H9 (cell line): Measurements from ENCODE around the gene THRAP3. TPM values are rescaled to one million over a fixed set of nuclear protein-coding genes. Genes with fewer than 3 reads are reported as not detected.
A peak's percentile ranks its signal among the peaks of the same experiment; 100 is the strongest.

ENCODE experiments used
- DNase-seq: peaks from one replicate; pipeline ENCODE4 v3.0.0-alpha.2; 2017
- H2AFZ ChIP-seq: one replicate; pipeline ENCODE4 v1.6.1; 2013; ENCODE audit warnings: mild to moderate bottlenecking, low read length, control low read depth, moderate library complexity
- H2AK5ac ChIP-seq: 2 replicates; pipeline ENCODE4 v1.6.1; 2013; ENCODE audit warnings: low read length, control low read depth, mixed read lengths; ENCODE audit not compliant: insufficient read length
- H2BK120ac ChIP-seq: one replicate; pipeline ENCODE4 v1.6.1; 2013; ENCODE audit warnings: low read depth, mild to moderate bottlenecking, low read length, control low read depth, inconsistent platforms; ENCODE audit not compliant: poor library complexity, severe bottlenecking
- H2BK12ac ChIP-seq: 2 replicates; pipeline ENCODE4 v1.6.1; 2013; ENCODE audit warnings: low read length, control low read depth, mixed read lengths, low read depth; ENCODE audit not compliant: insufficient read length
- H2BK15ac ChIP-seq: 2 replicates; pipeline ENCODE4 v1.6.1; 2013; ENCODE audit warnings: low read depth, low read length, control low read depth
- H2BK20ac ChIP-seq: one replicate; pipeline ENCODE4 v1.6.1; 2013; ENCODE audit warnings: low read depth, mild to moderate bottlenecking, low read length, control low read depth, inconsistent platforms; ENCODE audit not compliant: poor library complexity, severe bottlenecking
- H2BK5ac ChIP-seq: 2 replicates; pipeline ENCODE4 v1.6.1; 2013; ENCODE audit warnings: low read length, control low read depth, mixed read lengths; ENCODE audit not compliant: insufficient read length
- H3K14ac ChIP-seq: 2 replicates; pipeline ENCODE4 v1.6.1; 2013; ENCODE audit warnings: low read length, control low read depth; ENCODE audit not compliant: insufficient read depth
- H3K18ac ChIP-seq: 2 replicates; pipeline ENCODE4 v1.6.1; 2013; ENCODE audit warnings: low read depth, mild to moderate bottlenecking, mixed read lengths, low read length, control low read depth; ENCODE audit not compliant: insufficient read length
- H3K23ac ChIP-seq: 2 replicates; pipeline ENCODE4 v1.6.1; 2013; ENCODE audit warnings: low read length, control low read depth, mixed read lengths, low read depth; ENCODE audit not compliant: insufficient read length
- H3K23me2 ChIP-seq: 2 replicates; pipeline ENCODE4 v1.6.1; 2013; ENCODE audit warnings: low read depth, mild to moderate bottlenecking, mixed read lengths, low read length, control low read depth; ENCODE audit not compliant: insufficient read length, poor library complexity, severe bottlenecking
- H3K27ac ChIP-seq: 2 replicates; pipeline ENCODE4 v1.5.1; 2013; ENCODE audit warnings: low read length, control low read depth, mixed read lengths, low read depth; ENCODE audit not compliant: insufficient read length
- H3K27me3 ChIP-seq: 2 replicates; pipeline ENCODE4 v1.6.1; 2013; ENCODE audit warnings: low read length, control low read depth, inconsistent platforms; ENCODE audit not compliant: insufficient read depth
- H3K4ac ChIP-seq: 2 replicates; pipeline ENCODE4 v1.6.1; 2013; ENCODE audit warnings: low read depth, mild to moderate bottlenecking, control low read depth, inconsistent platforms, low read length, moderate library complexity
- H3K4me1 ChIP-seq: 2 replicates; pipeline ENCODE4 v1.6.1; 2013; ENCODE audit warnings: low read length, control low read depth, inconsistent platforms; ENCODE audit not compliant: insufficient read depth
- H3K4me2 ChIP-seq: 2 replicates; pipeline ENCODE4 v1.6.1; 2013; ENCODE audit warnings: low read length, control low read depth, mixed read lengths; ENCODE audit not compliant: insufficient read length, insufficient read depth
- H3K56ac ChIP-seq: 2 replicates; pipeline ENCODE4 v1.6.1; 2013; ENCODE audit warnings: low read depth, mild to moderate bottlenecking, mixed read lengths, low read length, control low read depth; ENCODE audit not compliant: insufficient read length
- H3K79me1 ChIP-seq: 2 replicates; pipeline ENCODE4 v1.6.1; 2013; ENCODE audit warnings: low read depth, mild to moderate bottlenecking, moderate library complexity, low read length, control low read depth, inconsistent platforms; ENCODE audit not compliant: insufficient read depth, poor library complexity, severe bottlenecking
- H3K79me2 ChIP-seq: 2 replicates; pipeline ENCODE4 v1.6.1; 2013; ENCODE audit warnings: low read length, control low read depth, inconsistent platforms; ENCODE audit not compliant: insufficient read depth
- H3K9ac ChIP-seq: 2 replicates; pipeline ENCODE4 v1.6.1; 2013; ENCODE audit warnings: low read length, control low read depth, mixed read lengths; ENCODE audit not compliant: insufficient read length; ENCODE audit errors: extremely low read depth
- H3K9me3 ChIP-seq: one replicate; pipeline ENCODE4 v1.6.1; 2013; ENCODE audit warnings: low read depth, low read length, inconsistent platforms; ENCODE audit not compliant: control insufficient read depth
- H3T11ph ChIP-seq: one replicate; pipeline ENCODE4 v1.6.1; 2013; ENCODE audit warnings: mild to moderate bottlenecking, low read length, control low read depth, inconsistent platforms
- H4K20me1 ChIP-seq: one replicate; pipeline ENCODE4 v1.6.1; 2013; ENCODE audit not compliant: control insufficient read depth, insufficient read length, insufficient read depth
- H4K5ac ChIP-seq: 2 replicates; pipeline ENCODE4 v1.6.1; 2013; ENCODE audit warnings: low read depth, mild to moderate bottlenecking, mixed read lengths, low read length, control low read depth; ENCODE audit not compliant: insufficient read length
- H4K8ac ChIP-seq: replicated peaks from 2 replicates; pipeline ENCODE4 v1.6.1; 2013; ENCODE audit warnings: low read length, control low read depth, mixed read lengths, low read depth; ENCODE audit not compliant: insufficient read length
- H4K91ac ChIP-seq: 2 replicates; pipeline ENCODE4 v1.6.1; 2013; ENCODE audit warnings: low read depth, mild to moderate bottlenecking, moderate library complexity, mixed read lengths, low read length, control low read depth; ENCODE audit not compliant: insufficient read length
- H3K27ac Mint-ChIP-seq, 3 experiments: 2 replicates in 2 of 3; 3 replicates in 1 of 3; pipeline ENCODE4 v1.8.0; 2020 to 2021; ENCODE audit warnings: mixed read lengths in 3 of 3, mild to moderate bottlenecking in 1 of 3, moderate library complexity in 1 of 3
- H3K27me3 Mint-ChIP-seq: 2 replicates; pipeline ENCODE4 v1.8.0; 2021; ENCODE audit warnings: low read depth, mild to moderate bottlenecking, moderate library complexity, mixed read lengths
- H3K36me3 Mint-ChIP-seq, 3 experiments: 2 replicates in 2 of 3; 3 replicates in 1 of 3; pipeline ENCODE4 v1.8.0; 2020 to 2021; ENCODE audit warnings: low read depth in 3 of 3, mixed read lengths in 3 of 3; ENCODE audit not compliant: insufficient read depth in 1 of 3
- H3K4me1 Mint-ChIP-seq, 2 experiments: 2 replicates each; pipeline ENCODE4 v1.8.0; 2020; ENCODE audit warnings: mixed read lengths in 2 of 2
- H3K4me3 Mint-ChIP-seq, 2 experiments: 2 replicates in 1 of 2; 3 replicates in 1 of 2; pipeline ENCODE4 v1.8.0; 2020 to 2021; ENCODE audit warnings: mild to moderate bottlenecking in 2 of 2, mixed read lengths in 2 of 2, moderate library complexity in 1 of 2
- H3K9me3 Mint-ChIP-seq, 2 experiments: 2 replicates in 1 of 2; 3 replicates in 1 of 2; pipeline ENCODE4 v1.8.0; 2020; ENCODE audit warnings: mild to moderate bottlenecking in 2 of 2, mixed read lengths in 2 of 2, moderate library complexity in 1 of 2
- CTCF ChIP-seq: fragments of 200-600 bp; sonication (generic); conservative IDR thresholded peaks from 3 replicates; pipeline ENCODE4 v1.8.0; 2021; ENCODE audit warnings: antibody characterized with exemption, mild to moderate bottlenecking
- WGBS: extraction: QIAGEN DNeasy Blood & Tissue Kit; methylation state at CpG from one replicate; pipeline ENCODE4 v1.1.7; 2013; ENCODE audit warnings: missing lambda C conversion rate, low lambda C conversion rate, mixed read lengths; ENCODE audit not compliant: insufficient read length; ENCODE audit errors: extremely low coverage; 5-methylcytosine and 5-hydroxymethylcytosine counted together
- total RNA-seq: library from RNA; stranded (reverse); gene quantifications from 2 replicates; pipeline ENCODE4 v1.2.1, GENCODE V29; 2021

THRAP3 gene
- total RNA-seq, 1 experiment from 2014 or later: 186 TPM

GRCh38 chr1:36176106-36176949 lies 47.9 kb upstream of the THRAP3 start:
- peak overlapping the region in 1 of 2 experiments; percentile 56; a peak in 2 of 5 replicates for H3K4me3 Mint-ChIP-seq
- no peak overlapping the region for H3K4ac ChIP-seq

More at GRCh38 chr1:36176106-36176949, 47.9 kb upstream of the THRAP3 start:
- Mint-ChIP-seq H3K27me3 (no peaks in the 10 kb centered on the region), H3K4me1 (peaks cover 10 to 38% of the 10 kb centered on the region in 2 experiments), H3K27ac (peak overlapping the region; percentile 61 to 77 (median 61); a peak in 2 of 7 replicates), H3K36me3 (peaks cover 34 to 50% (median 46%) of the 10 kb centered on the region in 3 experiments), H3K9me3 (no peaks in the 10 kb centered on the region)
- DNase-seq: peak; percentile 80
- no peaks in the 10 kb centered on the region for H3K79me2 ChIP-seq
- no peak overlapping the region for H2AFZ ChIP-seq
- H2BK15ac ChIP-seq: no peak overlapping the region
- WGBS: no CpG with 5 or more reads among the region's 76 CpGs
- peak; percentile 55 for TF ChIP-seq CTCF
- H3K4me2 ChIP-seq: peak overlapping the region; percentile 2
- H4K5ac ChIP-seq: no peak overlapping the region
- peaks cover 5% of the 10 kb centered on the region; the same call in 1 of the 2 replicates for H3K4me1 ChIP-seq
- no peak overlapping the region for H2BK120ac ChIP-seq
- H3K18ac ChIP-seq: peak overlapping the region; percentile 36
- no peaks in the 10 kb centered on the region for H3K27me3 ChIP-seq
- H4K8ac ChIP-seq: no peak overlapping the region
- H3K23ac ChIP-seq: no peak overlapping the region
- no peak overlapping the region for H2AK5ac ChIP-seq
- no peak overlapping the region for H3K9ac ChIP-seq
- no peak overlapping the region for H2BK12ac ChIP-seq
- H4K20me1 ChIP-seq: peaks cover 4% of the 10 kb centered on the region
- H3K14ac ChIP-seq: peak overlapping the region; percentile 65; the same call in 1 of the 2 replicates
- no peak overlapping the region for H4K91ac ChIP-seq
- no peak overlapping the region for H2BK20ac ChIP-seq
- no peak overlapping the region for H2BK5ac ChIP-seq
- peaks cover 11% of the 10 kb centered on the region for H3K23me2 ChIP-seq
- H3T11ph ChIP-seq: no peak overlapping the region
- no peak overlapping the region for H3K56ac ChIP-seq
- H3K9me3 ChIP-seq: no peaks in the 10 kb centered on the region
- no peaks in the 10 kb centered on the region for H3K79me1 ChIP-seq
- H3K27ac ChIP-seq: no peak overlapping the region
